Calu3 (cell line): Measurements from ENCODE around the gene VAT1. TPM values are rescaled to one million over a fixed set of nuclear protein-coding genes. Genes with fewer than 3 reads are reported as not detected.

Experiments used
- BruUV-seq: library from RNA; stranded (reverse); fragments of 400-500 nt; replicated peaks from 2 replicates; lab custom pipeline; 2021; lab: Mats Ljungman, UMichigan
- CTCF ChIA-PET: fragments of 300-600 bp; sonication (Branson Sonifier 250); formaldehyde crosslinking; loops from one replicate; lab custom pipeline; 2022; ENCODE audit warnings: antibody characterized with exemption; lab: Charles Lee
- DNase-seq: peaks from one replicate; pipeline ENCODE4 v3.0.0; 2022
- H3K27ac Mint-ChIP-seq: one replicate; pipeline ENCODE4 v1.8.0; 2022; ENCODE audit warnings: mixed read lengths; ENCODE audit not compliant: unreplicated experiment
- H3K27me3 Mint-ChIP-seq: one replicate; pipeline ENCODE4 v1.8.0; 2022; ENCODE audit warnings: mixed read lengths; ENCODE audit not compliant: unreplicated experiment
- H3K36me3 Mint-ChIP-seq: one replicate; pipeline ENCODE4 v1.8.0; 2022; ENCODE audit warnings: mild to moderate bottlenecking, moderate library complexity, mixed read lengths; ENCODE audit not compliant: insufficient read depth, unreplicated experiment
- H3K4me1 Mint-ChIP-seq: one replicate; pipeline ENCODE4 v1.8.0; 2022; ENCODE audit warnings: mild to moderate bottlenecking, low read depth, mixed read lengths; ENCODE audit not compliant: unreplicated experiment
- H3K4me3 Mint-ChIP-seq: one replicate; pipeline ENCODE4 v1.8.0; 2022; ENCODE audit warnings: mild to moderate bottlenecking, low read depth, moderate library complexity, mixed read lengths; ENCODE audit not compliant: unreplicated experiment
- H3K9me3 Mint-ChIP-seq: one replicate; pipeline ENCODE4 v1.8.0; 2022; ENCODE audit warnings: low read depth, mixed read lengths; ENCODE audit not compliant: unreplicated experiment
- intact Hi-C: fragments of 100-400 bp; cut with micrococcal nuclease; formaldehyde crosslinking; loops from one replicate; pipeline ENCODE4 v1.10.0; 2022; ENCODE audit not compliant: unreplicated experiment
- total RNA-seq: library from RNA; stranded (reverse); gene quantifications from 2 replicates; pipeline ENCODE4 v1.2.3, GENCODE V29; 2022
- TF ChIP-seq, protein P1 (sequence below): fragments of 200-600 bp; IDR thresholded peaks from one replicate; pipeline ENCODE4 v1.8.0; 2022; ENCODE audit warnings: antibody characterized with exemption; ENCODE audit not compliant: unreplicated experiment

VAT1 gene
- total RNA-seq, 1 experiment from 2014 or later, result 156 TPM

DNA sequence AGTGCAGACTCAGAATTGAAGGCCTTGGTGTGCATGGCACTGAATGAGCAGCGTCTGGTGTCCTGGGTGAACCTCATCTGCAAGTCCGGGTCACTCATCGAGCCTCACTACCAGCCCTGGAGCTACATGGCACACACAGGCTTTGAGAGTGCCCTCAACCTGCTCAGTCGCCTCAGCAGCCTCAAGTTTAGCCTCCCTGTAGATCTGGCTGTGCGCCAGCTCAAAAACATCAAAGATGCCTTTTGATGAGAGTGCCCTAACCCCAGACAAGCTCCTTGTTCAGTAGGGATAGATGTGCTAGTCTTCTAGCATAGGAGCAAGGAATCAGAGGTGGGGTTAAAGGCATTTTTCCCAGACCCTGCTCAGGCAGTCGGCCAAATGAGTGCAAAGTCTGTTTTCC lies 30.7 kb downstream of the VAT1 start:
- peaks cover 12% of the 10 kb centered on the region for H3K4me1 Mint-ChIP-seq
- TF ChIP-seq, protein P1, sequence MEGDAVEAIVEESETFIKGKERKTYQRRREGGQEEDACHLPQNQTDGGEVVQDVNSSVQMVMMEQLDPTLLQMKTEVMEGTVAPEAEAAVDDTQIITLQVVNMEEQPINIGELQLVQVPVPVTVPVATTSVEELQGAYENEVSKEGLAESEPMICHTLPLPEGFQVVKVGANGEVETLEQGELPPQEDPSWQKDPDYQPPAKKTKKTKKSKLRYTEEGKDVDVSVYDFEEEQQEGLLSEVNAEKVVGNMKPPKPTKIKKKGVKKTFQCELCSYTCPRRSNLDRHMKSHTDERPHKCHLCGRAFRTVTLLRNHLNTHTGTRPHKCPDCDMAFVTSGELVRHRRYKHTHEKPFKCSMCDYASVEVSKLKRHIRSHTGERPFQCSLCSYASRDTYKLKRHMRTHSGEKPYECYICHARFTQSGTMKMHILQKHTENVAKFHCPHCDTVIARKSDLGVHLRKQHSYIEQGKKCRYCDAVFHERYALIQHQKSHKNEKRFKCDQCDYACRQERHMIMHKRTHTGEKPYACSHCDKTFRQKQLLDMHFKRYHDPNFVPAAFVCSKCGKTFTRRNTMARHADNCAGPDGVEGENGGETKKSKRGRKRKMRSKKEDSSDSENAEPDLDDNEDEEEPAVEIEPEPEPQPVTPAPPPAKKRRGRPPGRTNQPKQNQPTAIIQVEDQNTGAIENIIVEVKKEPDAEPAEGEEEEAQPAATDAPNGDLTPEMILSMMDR, result no peak
- no peaks in the 10 kb centered on the region for H3K9me3 Mint-ChIP-seq
- no peak for DNase-seq
- CTCF ChIA-PET, result interaction anchor here (0.6 kb wide), 2 partner anchors 30 to 54 kb away, joined by 3 to 4 read pairs; no protein-coding TSS in a partner anchor
- no peaks in the 10 kb centered on the region for H3K27me3 Mint-ChIP-seq
- no peak overlapping the region for H3K4me3 Mint-ChIP-seq
- peaks cover 80% of the 10 kb centered on the region for H3K36me3 Mint-ChIP-seq
- intact Hi-C loops, result no loop called here
- no TSS peak for BruUV-seq
- H3K27ac Mint-ChIP-seq, result no peak overlapping the region

DNA sequence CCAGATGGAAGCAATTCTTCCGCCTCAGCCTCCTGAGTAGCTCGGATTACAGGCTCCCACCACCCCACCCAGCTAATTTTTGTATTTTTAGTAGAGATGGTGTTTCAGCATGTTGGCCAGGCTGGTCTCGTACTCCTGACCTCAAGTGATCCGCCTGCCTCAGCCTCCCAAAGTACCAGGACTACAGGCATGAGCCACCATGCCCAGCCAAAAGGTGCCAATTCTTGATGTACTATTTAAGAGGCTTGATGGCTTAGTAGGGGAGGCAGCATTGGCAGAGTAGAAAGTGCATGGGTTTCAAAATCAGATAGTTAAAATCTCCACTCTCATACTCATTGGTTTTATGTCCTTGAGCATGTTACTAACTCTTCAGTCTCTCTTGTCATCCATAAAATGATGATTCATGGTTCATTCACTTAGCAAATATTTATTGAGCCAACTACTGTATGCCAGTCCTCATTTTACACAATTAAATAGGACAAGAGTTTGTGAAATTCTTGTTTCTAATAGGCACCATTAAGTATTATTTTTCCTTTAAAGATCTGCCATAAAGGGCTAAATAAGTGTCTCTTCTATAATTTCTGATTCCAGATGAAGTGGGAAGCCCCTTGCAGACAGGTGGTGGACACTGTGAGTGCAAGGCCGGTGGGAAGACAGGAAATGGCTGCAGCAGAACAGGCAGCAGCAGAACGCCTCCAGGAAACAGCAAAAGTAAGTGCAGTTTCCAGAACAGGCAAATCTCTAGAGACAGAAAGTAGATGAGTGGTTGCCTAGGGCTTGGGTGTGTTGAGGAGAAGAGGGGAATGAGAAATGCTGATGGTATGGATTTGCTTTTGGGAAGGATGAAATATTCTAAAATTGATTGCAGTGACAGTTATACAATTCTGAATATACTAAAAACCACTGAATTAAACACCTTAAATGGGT lies 32.2 kb downstream of the VAT1 start:
- CTCF ChIA-PET, result no interaction called here
- Mint-ChIP-seq H3K4me3 (no peak overlapping the region), H3K9me3 (no peaks in the 10 kb centered on the region), H3K27ac (no peak overlapping the region), H3K4me1 (peaks cover 15% of the 10 kb centered on the region), H3K36me3 (peaks cover 75% of the 10 kb centered on the region), H3K27me3 (no peaks in the 10 kb centered on the region)
- DNase-seq, result no peak
- TF ChIP-seq, protein P1, result no peak
- BruUV-seq, result no TSS peak
- intact Hi-C loops, result no loop called here

DNA sequence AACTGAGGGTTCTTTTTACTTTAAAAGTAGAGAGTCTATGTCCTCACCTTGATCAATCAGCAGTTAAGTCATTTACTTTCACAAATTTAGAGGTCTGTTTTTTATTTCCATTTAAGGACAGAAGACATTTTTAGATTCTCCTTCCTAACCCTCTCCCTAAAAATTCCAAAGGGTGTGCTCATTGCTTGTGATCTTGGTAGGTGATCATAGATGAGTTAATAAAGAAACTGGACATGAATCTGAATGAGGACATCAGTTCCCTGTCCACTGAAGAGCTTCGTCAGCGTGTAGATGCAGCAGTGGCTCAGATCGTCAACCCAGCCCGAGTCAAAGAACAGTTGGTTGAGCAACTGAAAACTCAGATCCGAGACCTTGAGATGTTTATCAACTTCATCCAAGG lies 33.0 kb downstream of the VAT1 start:
- TF ChIP-seq, protein P1, result no peak
- DNase-seq, result no peak
- no peak overlapping the region for H3K4me3 Mint-ChIP-seq
- no peaks in the 10 kb centered on the region for H3K9me3 Mint-ChIP-seq
- H3K4me1 Mint-ChIP-seq, result peaks cover 23% of the 10 kb centered on the region
- CTCF ChIA-PET, result no interaction called here
- no TSS peak for BruUV-seq
- intact Hi-C loops, result no loop called here
- no peak overlapping the region for H3K27ac Mint-ChIP-seq
- peaks cover 74% of the 10 kb centered on the region for H3K36me3 Mint-ChIP-seq
- H3K27me3 Mint-ChIP-seq, result no peaks in the 10 kb centered on the region

DNA sequence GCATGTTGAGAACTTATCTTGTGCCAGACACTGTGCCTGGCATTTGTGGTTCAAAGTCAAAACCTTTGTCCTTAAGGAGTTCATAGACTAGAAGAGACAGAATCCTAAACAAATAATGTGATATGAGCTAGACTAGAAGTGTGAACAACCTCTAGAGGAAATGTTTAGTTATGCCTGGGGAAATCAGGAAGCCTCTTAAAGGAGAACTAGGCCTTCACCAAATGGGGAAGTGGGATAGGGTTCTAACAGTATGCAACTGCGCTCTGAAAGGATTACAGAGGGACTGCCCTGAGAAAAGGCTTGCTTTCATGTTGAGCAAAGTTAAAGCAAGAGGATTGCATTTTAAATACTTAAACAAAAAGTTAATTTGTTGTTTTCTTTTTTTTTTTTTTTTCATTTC lies 37.0 kb downstream of the VAT1 start:
- BruUV-seq, result no TSS peak
- DNase-seq, result no peak
- Mint-ChIP-seq H3K4me3 (no peak overlapping the region), H3K4me1 (peaks cover 32% of the 10 kb centered on the region), H3K36me3 (peaks cover 81% of the 10 kb centered on the region), H3K27me3 (no peaks in the 10 kb centered on the region), H3K9me3 (no peaks in the 10 kb centered on the region), H3K27ac (peak overlapping the region; percentile 56)
- TF ChIP-seq, protein P1, result no peak
- CTCF ChIA-PET, result interaction anchor here (3.0 kb wide), 1 partner anchor 13 kb away, joined by 15 read pairs; the partner anchor contains the start of gene RPL27
- intact Hi-C loops, result no loop called here
